SK-N-SH (cell line): Measurements from ENCODE around the gene HRK.
"Not testable (repeated sequence)": the region's sequence is repeated elsewhere in the genome, so short reads cannot be mapped to it uniquely, and the experiment has no call there.

Source experiments
- EP300 ChIP-seq, 2 experiments: IDR thresholded peaks; 2 replicates each; pipeline versions ENCODE4 v1.4.0 to v1.6.1; 2012; ENCODE audit warnings: borderline replicate concordance in 1 of 2, low read depth in 1 of 2, low read length in 1 of 2
- FOXM1 ChIP-seq: IDR thresholded peaks from 2 replicates; pipeline ENCODE4 v1.4.0; 2012; ENCODE audit warnings: low read depth, mild to moderate bottlenecking
- POLR2AphosphoS5 ChIP-seq: IDR thresholded peaks from 2 replicates; pipeline ENCODE4 v1.6.1; 2012; ENCODE audit warnings: low read depth, low read length
- TF ChIP-seq, protein P1 (sequence below): fragments of 200-600 bp; sonication (generic); IDR thresholded peaks from 2 replicates; pipeline ENCODE4 v1.6.1; 2017; ENCODE audit warnings: antibody characterized with exemption, mild to moderate bottlenecking, moderate library complexity

DNA sequence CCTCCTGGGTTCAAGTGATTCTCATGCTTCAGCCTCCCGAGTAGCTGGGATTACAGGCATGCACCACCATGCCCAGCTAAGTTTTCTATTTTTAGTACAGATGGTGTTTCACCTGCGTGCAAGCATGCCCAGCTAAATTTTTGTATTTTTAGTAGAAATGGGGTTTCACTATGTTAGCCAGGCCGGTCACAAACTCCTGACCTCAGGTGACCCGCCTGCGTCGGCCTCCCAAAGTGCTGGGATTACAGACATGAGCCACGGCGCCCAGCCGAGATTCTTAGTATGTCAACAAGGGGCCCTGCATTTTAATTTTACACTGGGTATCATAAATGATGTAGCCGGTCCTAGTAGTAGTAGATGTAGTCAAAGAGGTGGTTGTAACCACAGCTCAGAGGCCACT lies 66.5 kb downstream of the HRK start:
- TF ChIP-seq, protein P1, sequence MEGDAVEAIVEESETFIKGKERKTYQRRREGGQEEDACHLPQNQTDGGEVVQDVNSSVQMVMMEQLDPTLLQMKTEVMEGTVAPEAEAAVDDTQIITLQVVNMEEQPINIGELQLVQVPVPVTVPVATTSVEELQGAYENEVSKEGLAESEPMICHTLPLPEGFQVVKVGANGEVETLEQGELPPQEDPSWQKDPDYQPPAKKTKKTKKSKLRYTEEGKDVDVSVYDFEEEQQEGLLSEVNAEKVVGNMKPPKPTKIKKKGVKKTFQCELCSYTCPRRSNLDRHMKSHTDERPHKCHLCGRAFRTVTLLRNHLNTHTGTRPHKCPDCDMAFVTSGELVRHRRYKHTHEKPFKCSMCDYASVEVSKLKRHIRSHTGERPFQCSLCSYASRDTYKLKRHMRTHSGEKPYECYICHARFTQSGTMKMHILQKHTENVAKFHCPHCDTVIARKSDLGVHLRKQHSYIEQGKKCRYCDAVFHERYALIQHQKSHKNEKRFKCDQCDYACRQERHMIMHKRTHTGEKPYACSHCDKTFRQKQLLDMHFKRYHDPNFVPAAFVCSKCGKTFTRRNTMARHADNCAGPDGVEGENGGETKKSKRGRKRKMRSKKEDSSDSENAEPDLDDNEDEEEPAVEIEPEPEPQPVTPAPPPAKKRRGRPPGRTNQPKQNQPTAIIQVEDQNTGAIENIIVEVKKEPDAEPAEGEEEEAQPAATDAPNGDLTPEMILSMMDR, result not testable (repeated sequence)
- TF ChIP-seq FOXM1; POLR2AphosphoS5; EP300 (IDR thresholded peaks at IDR 0.05; ENCODE audit: borderline replicate concordance in 1 of 2, low read depth in 1 of 2, low read length in 1 of 2): not testable (repeated sequence)
